ENCODE measurements around the gene UBFD1. TPM values are rescaled to one million over a fixed set of nuclear protein-coding genes. Genes with fewer than 3 reads are reported as not detected.

The UBFD1 gene
- total RNA-seq, 1 experiment from 2014 or later, result 49.1 TPM

- no peaks in the 10 kb centered on the region for H3K4me1 Mint-ChIP-seq (ENCODE audit: insufficient read depth, unreplicated experiment)
- ChIA-PET CTCF (interaction anchor here (1.0 to 1.7 kb wide), 2 partner anchors 10 to 15 kb away, joined by 3 to 6 read pairs; no protein-coding TSS in a partner anchor), POLR2A (interaction anchor here (0.6 kb wide), 1 partner anchor 18 kb away, joined by 3 read pairs; no protein-coding TSS in a partner anchor)
- intact Hi-C loops (cut with micrococcal nuclease), result no loop called here
- no peak overlapping the region for H3K4me3 Mint-ChIP-seq (ENCODE audit: unreplicated experiment)
- H3K9me3 Mint-ChIP-seq (ENCODE audit: unreplicated experiment), result no peaks in the 10 kb centered on the region
- no TSS peak for BruUV-seq (replicated peaks)
- H3K36me3 Mint-ChIP-seq (ENCODE audit: insufficient read depth, unreplicated experiment), result peaks cover 75% of the 10 kb centered on the region
- DNase-seq (ENCODE audit: unreplicated experiment), result no peak
- no peaks in the 10 kb centered on the region for H3K27me3 Mint-ChIP-seq (ENCODE audit: insufficient read depth, unreplicated experiment)
- TF ChIP-seq CTCF (IDR thresholded peaks at IDR 0.05; ENCODE audit: unreplicated experiment), result no peak
- no peak overlapping the region for H3K27ac Mint-ChIP-seq (ENCODE audit: low read depth, unreplicated experiment)
Observed at GRCh38 chr16:23611936-23612335, 54.4 kb downstream of the UBFD1 start.

GRCh38 chr16:23615805-23616204 lies 58.3 kb downstream of the UBFD1 start:
- ChIA-PET POLR2A (interaction anchor here (0.6 to 1.0 kb wide), 2 partner anchors 10 to 19 kb away, joined by 3 to 4 read pairs; no protein-coding TSS in a partner anchor), CTCF (no interaction called here)
- H3K36me3 Mint-ChIP-seq (ENCODE audit: insufficient read depth, unreplicated experiment), result peaks cover 82% of the 10 kb centered on the region
- no TSS peak for BruUV-seq (replicated peaks)
- H3K27ac Mint-ChIP-seq (ENCODE audit: low read depth, unreplicated experiment), result no peak overlapping the region
- no peak overlapping the region for H3K4me3 Mint-ChIP-seq (ENCODE audit: unreplicated experiment)
- intact Hi-C loops (cut with micrococcal nuclease), result no loop called here
- H3K4me1 Mint-ChIP-seq (ENCODE audit: insufficient read depth, unreplicated experiment), result no peaks in the 10 kb centered on the region
- TF ChIP-seq CTCF (IDR thresholded peaks at IDR 0.05; ENCODE audit: unreplicated experiment), result no peak
- H3K9me3 Mint-ChIP-seq (ENCODE audit: unreplicated experiment), result no peaks in the 10 kb centered on the region
- no peaks in the 10 kb centered on the region for H3K27me3 Mint-ChIP-seq (ENCODE audit: insufficient read depth, unreplicated experiment)
- no peak for DNase-seq (ENCODE audit: unreplicated experiment)

Other genes with a start within 250 kb of the UBFD1 start
- gene COG7, start 104.5 kb upstream of the UBFD1 start, total RNA-seq (2022), result 10.0 and 16.7 TPM in 2 replicates
- gene GGA2, start 47.2 kb upstream of the UBFD1 start, total RNA-seq (2022), result 22.2 and 40.9 TPM in 2 replicates
- 24.4 and 32.8 TPM in 2 replicates for gene EARS2, start 377 bp upstream of the UBFD1 start, total RNA-seq (2022)
- 98.3 and 112 TPM in 2 replicates for gene NDUFAB1, start 38.6 kb downstream of the UBFD1 start, total RNA-seq (2022)
- gene PALB2, start 83.6 kb downstream of the UBFD1 start, total RNA-seq (2022), result 13.7 and 20.8 TPM in 2 replicates
- 66.6 and 84.8 TPM in 2 replicates for gene DCTN5, start 83.7 kb downstream of the UBFD1 start, total RNA-seq (2022)
- gene PLK1, start 121.2 kb downstream of the UBFD1 start, total RNA-seq (2022), result 50.7 and 74.8 TPM in 2 replicates
- not detected in 2 replicates for gene ERN2, start 155.5 kb downstream of the UBFD1 start, total RNA-seq (2022)
- not detected in 2 replicates for gene CHP2, start 197.3 kb downstream of the UBFD1 start, total RNA-seq (2022)